HG02852 (cell line): ENCODE data around the gene ARAP1.

ENCODE experiments used
- ATAC-seq: cut with Tn5 transposase; IDR thresholded peaks from one replicate; pipeline ENCODE4 v1.9.1; 2021; ENCODE audit warnings: mild to moderate bottlenecking, moderate library complexity; ENCODE audit not compliant: unreplicated experiment

Gene ARAP1

DNA sequence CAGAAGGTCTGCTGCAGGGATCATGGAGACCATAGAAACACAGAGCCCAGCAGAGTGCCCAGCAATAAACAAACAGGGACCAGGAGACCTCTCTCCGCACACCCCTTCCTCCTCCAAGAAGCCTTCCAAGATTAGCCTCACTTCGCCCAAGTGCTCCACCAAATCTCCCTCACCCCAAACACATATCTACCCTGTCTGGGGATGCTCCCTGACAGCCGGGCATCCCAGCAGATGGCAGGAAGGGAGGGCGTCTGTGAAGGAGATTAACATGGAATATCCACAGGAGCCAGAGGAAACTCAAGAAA is 26.5 kb downstream of the ARAP1 start:
- no peak for ATAC-seq

DNA sequence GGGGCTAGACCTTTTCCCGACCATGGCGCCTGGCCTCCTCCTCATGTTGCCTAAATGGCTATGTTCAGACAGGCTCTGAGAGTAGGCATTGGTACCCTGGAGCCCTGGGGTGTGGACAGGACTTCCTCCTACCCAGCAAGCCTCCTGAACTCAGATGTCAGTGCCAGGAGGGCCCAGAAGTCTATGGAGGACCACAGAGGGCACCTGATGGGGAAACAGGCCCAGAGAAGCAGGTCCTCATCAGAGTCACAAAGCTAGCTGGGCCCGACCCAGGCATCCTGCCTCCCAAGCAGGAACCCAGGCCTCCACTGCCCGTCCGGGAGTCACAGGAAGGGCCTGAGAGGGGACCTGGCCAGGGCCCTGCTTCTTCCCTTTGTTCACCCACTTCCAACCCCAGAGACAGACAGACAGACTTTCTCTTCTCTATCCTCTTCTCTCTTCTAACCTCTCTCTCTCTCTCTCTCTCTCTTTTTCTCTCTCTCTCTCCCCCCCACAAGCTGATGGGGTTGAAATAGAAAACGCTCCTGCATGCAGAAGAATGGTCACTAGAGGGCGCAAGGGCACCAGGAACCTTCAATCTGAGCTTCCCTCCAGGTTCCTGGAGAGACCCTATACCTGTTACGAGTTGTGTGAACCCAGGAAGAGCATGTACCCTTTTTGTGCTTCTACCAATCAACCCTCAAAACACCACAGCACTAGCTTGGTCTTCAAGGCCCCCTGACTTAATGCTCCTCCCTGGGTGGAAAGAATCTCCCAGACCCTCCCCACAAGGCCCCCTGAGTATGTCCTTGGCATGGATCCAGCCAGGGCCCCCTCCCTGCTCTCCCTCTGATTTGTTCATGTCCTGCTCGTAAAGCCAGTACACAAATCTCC is 27.1 kb downstream of the ARAP1 start:
- ATAC-seq, result no peak

DNA sequence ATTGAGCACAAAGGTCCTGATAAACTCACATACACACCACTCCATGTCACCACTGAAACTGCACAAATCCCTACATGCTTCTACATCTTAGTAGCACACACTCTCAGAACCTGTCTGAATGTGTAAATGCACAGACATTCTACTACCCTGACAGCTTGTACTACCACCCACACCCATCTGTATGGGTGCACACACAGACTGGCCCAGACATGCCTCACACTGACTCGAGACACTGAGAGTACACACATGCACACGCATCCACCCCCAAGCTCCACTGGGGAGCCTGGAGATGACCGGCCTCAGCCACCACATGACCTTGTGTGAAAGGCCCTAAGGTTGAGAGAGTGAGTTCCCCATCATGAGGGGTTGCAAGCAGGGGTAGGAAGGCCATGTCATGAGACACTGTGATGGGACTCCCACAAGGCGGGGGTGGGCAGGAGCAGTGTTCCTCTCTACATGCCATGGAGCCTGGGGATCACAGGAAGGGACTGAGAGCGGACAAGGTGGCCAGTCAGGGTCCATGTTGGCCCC is 28.1 kb downstream of the ARAP1 start:
- ATAC-seq, result no peak

GRCh38 chr11:72723508-72723907 is 28.7 kb downstream of the ARAP1 start:
- ATAC-seq, result no peak

- ATAC-seq, result peak; percentile 82
Measured at GRCh38 chr11:72722050-72722748, 30.0 kb downstream of the ARAP1 start.

- peak; percentile 9 for ATAC-seq
Measured at GRCh38 chr11:72721689-72722049, 30.5 kb downstream of the ARAP1 start.

- ATAC-seq, result no peak
Measured at GRCh38 chr11:72721276-72721675, 30.9 kb downstream of the ARAP1 start.

GRCh38 chr11:72720784-72721183 is 31.4 kb downstream of the ARAP1 start:
- no peak for ATAC-seq

DNA sequence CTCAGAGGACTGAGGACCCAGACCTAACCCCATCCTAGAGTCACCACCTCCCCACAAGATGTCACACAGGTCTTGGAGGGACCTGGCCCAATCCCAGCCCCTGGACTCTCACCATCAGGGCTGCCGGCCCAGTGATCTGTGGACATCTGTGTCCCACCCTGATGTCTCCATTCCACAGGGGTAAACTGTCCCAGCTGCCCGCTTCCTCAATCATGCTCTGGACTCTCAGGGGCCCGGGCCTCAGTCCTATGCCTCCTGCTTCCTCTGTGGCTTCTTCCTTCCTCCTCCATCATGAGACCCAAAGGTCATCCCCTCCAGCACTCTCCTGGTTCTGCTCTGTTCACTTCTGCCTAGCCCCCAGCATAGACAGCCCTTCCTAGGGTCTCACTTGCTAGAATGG is 32.2 kb downstream of the ARAP1 start:
- no peak for ATAC-seq

- ATAC-seq, result no peak
Measured at GRCh38 chr11:72719551-72719950, 32.7 kb downstream of the ARAP1 start.

DNA sequence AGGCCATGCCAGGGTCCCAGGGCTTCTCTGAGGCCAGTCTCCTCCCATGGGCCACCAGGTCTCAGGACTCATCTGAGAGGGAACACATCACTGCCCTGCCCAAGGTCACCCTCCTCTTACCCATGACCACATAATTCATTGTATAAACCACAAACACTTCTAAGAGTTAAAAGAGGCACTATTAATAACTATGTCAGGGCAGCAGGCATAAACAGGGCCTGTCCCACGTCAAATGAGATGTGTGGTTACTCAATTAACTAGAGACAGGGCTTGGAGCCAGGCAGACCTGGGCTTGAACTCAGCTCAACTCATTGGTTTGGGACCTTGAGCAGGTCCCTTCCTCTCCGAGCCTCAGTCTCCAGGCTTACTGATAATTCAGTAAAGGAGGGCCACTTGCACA is 33.1 kb downstream of the ARAP1 start:
- no peak for ATAC-seq

DNA sequence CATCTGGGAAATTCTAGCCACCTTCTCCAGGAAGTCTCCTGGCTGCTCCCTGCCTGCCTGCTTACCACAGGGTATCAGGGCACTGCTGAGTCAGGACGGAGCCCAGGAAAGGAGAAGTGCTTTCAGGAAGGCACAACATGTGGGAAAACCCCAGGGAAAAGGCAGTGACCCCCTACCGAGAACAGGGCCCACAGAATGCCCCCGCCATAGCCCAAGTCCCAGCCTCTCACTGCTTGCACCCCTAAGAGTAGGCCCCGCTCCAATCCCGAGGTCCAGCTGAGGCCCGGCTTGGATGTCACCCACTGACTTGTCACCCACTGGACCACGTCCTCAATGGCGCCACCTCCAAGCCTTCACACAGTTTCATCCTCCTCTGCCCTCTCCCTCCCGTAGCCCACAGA is 34.1 kb downstream of the ARAP1 start:
- ATAC-seq, result no peak

GRCh38 chr11:72716788-72717435 is 35.3 kb downstream of the ARAP1 start:
- no peak for ATAC-seq

- ATAC-seq, result no peak
Measured at GRCh38 chr11:72716290-72716689, 35.9 kb downstream of the ARAP1 start.

DNA sequence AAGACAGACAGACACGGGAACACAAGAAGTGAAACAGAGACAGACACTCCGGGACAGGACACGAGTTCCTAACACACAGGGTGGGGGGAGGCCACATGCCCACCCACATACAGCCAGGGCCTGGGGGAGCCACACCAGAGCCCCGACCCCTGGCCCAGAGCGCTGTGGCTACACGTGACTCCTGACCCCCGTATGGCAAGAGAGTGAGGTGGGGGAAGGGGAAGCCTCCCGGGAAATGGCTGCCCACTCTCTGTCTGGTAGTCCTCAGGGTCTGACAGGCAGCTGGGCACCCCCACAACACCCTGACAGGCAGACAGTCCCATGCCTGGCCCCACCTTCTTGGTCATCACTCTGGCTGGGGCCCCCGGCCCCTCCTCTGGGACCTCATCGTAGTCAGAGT is 39.4 kb downstream of the ARAP1 start:
- ATAC-seq, result no peak

- ATAC-seq, result no peak
Measured at GRCh38 chr11:72712168-72712751, 39.9 kb downstream of the ARAP1 start.

GRCh38 chr11:72711141-72711540 is 41.1 kb downstream of the ARAP1 start:
- ATAC-seq, result no peak

- no peak for ATAC-seq
Measured at GRCh38 chr11:72710278-72710677, 41.9 kb downstream of the ARAP1 start.

DNA sequence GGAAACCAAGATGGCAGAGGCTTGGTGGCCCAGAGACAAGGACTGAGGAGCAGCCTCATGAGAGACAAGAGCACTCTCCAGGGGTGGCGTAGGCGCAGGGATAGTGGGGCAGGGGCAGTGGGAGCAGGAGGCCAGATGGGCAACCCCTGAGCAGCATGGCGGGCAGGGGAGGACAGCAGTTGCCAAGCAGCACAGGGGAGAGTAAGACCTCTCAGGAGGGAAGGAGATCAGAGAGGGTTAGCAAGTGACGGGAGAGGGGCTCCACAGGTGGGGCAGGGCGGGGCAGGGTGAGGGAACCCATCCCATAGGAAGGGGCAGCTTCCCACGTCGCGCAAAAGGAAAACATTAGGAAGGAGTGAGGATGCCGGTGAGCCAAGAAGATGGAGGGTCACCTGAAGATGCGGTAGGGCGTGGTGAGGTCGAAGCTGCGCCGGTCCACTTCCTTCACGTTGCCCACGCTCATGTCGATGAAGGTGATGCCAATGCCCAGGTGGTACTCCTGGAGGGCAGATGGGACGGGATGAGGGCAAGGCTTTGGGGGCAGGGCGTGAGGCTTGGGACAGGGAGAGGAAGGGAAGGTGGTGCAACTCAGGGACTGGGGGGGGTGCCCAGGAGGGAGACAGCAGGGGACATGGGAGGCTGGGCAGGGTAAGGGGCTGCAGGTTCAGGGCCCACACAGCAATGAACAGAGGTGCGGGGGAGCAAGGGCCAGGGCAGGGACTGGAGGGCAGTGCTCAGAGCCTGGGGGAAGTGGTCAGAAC is 42.5 kb downstream of the ARAP1 start:
- ATAC-seq, result no peak

DNA sequence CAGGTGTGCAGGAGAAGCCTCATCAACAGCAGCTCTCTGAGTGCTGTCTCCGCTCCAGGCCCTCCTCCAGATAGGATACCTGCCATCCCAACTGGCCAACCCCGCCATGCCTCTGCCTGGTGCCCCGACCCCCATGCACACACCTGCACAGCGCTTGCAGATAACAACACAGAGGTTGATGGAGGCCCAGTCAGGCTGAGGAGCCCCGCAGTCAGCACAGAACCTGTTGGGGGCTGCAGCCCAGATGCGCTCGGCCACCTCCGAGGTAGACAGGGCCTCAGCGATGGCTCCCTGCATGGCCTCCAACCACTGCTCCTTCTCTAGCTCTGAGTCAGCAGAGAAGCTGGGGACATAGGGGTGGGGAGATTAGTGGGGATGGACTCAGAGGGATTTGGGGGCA is 45.2 kb downstream of the ARAP1 start:
- no peak for ATAC-seq

GRCh38 chr11:72706579-72706978 is 45.6 kb downstream of the ARAP1 start:
- ATAC-seq, result no peak
